Endothelial cell of umbilical vein (primary cell): ENCODE results near the gene CEP19. TPM values are rescaled to one million over a fixed set of nuclear protein-coding genes. Genes with fewer than 3 reads are reported as not detected.

ENCODE experiments used
- BruUV-seq: library from RNA; stranded (reverse); fragments of 400-500 nt; replicated peaks from 2 replicates; lab custom pipeline; 2021; lab: Mats Ljungman, UMichigan
- CTCF ChIA-PET: fragments of 300-600, 350-600 bp; sonication (Branson Sonifier 250); formaldehyde crosslinking; loops from one replicate; lab custom pipeline; 2021; ENCODE audit warnings: antibody characterized with exemption, inconsistent platforms; lab: Charles Lee
- POLR2A ChIA-PET: fragments of 300-600, 350-600 bp; sonication (Branson Sonifier 250); formaldehyde crosslinking; loops from one replicate; lab custom pipeline; 2021; ENCODE audit warnings: antibody characterized with exemption, inconsistent platforms; lab: Charles Lee
- DNase-seq: peaks from one replicate; pipeline ENCODE4 v3.0.0-alpha.2; 2011; ENCODE audit warnings: low read depth, low spot score
- FAIRE-seq: peaks from 2 replicates; lab custom pipeline; 2011; peaks lifted over from hg19 to GRCh38; lab: Jason Lieb, UNC
- H2AFZ ChIP-seq: 2 replicates; pipeline ENCODE4 v1.6.0; 2012; ENCODE audit warnings: low read depth, low read length, control low read depth, inconsistent platforms
- H3K27ac ChIP-seq: 2 replicates; pipeline ENCODE4 v1.5.1; 2011; ENCODE audit warnings: low read depth, mild to moderate bottlenecking, control low read depth, low read length, moderate library complexity; ENCODE audit not compliant: insufficient read depth
- H3K27me3 ChIP-seq, 2 experiments: 2 replicates each; pipeline versions ENCODE4 v1.6.0 to v1.6.1; 2011; ENCODE audit warnings: low read length in 2 of 2, mixed read lengths in 1 of 2; ENCODE audit not compliant: control insufficient read depth in 2 of 2, insufficient read depth in 2 of 2
- H3K36me3 ChIP-seq, 2 experiments: 2 replicates in 1 of 2; 3 replicates in 1 of 2; pipeline ENCODE4 v1.5.1; 2011; ENCODE audit warnings: low read length in 2 of 2, mild to moderate bottlenecking in 1 of 2, moderate library complexity in 1 of 2; ENCODE audit not compliant: control insufficient read depth in 2 of 2, insufficient read depth in 2 of 2; ENCODE audit errors: extremely low read depth in 1 of 2
- H3K4me1 ChIP-seq: 3 replicates; pipeline ENCODE4 v1.5.1; 2011; ENCODE audit warnings: mild to moderate bottlenecking, low read length; ENCODE audit not compliant: control insufficient read depth, insufficient read depth; ENCODE audit errors: extremely low read depth
- H3K4me2 ChIP-seq: 2 replicates; pipeline ENCODE4 v1.6.1; 2011; ENCODE audit warnings: low read length, control low read depth, mixed read lengths; ENCODE audit not compliant: insufficient read depth
- H3K4me3 ChIP-seq, 3 experiments: fragments of 200-600 bp in 1 of 3; sonication (generic), shearing (Covaris generic) in 1 of 3; replicated peaks in 1 of 3; 2 replicates each; pipeline ENCODE4 v1.5.1; 2011 to 2016; ENCODE audit warnings: control low read depth in 3 of 3, low read length in 3 of 3, mild to moderate bottlenecking in 2 of 3, inconsistent platforms in 1 of 3, low read depth in 1 of 3, moderate library complexity in 1 of 3; ENCODE audit not compliant: insufficient read depth in 1 of 3
- H3K79me2 ChIP-seq: 2 replicates; pipeline ENCODE4 v1.6.0; 2012; ENCODE audit warnings: low read length, inconsistent platforms; ENCODE audit not compliant: control insufficient read depth, insufficient read depth
- H3K9ac ChIP-seq: replicated peaks from 2 replicates; pipeline ENCODE3; 2011; ENCODE audit warnings: low read length, control low read depth; ENCODE audit not compliant: insufficient read depth; ENCODE audit errors: extremely low read depth
- H3K9me1 ChIP-seq: replicated peaks from 3 replicates; pipeline ENCODE4 v1.6.0; 2011; ENCODE audit warnings: mild to moderate bottlenecking, low read length; ENCODE audit not compliant: control insufficient read depth, insufficient read depth; ENCODE audit errors: extremely low read depth
- H3K9me3 ChIP-seq: replicated peaks from 2 replicates; pipeline ENCODE4 v1.5.1; 2012; ENCODE audit warnings: low read length, inconsistent platforms; ENCODE audit not compliant: control insufficient read depth, insufficient read depth
- H4K20me1 ChIP-seq: replicated peaks from 2 replicates; pipeline ENCODE3; 2011; ENCODE audit warnings: mild to moderate bottlenecking, low read length; ENCODE audit not compliant: control insufficient read depth, insufficient read depth; ENCODE audit errors: extremely low read depth
- CTCF ChIP-seq, 2 donors: IDR thresholded peaks; 1 replicate in 1 of 2; 2 replicates in 1 of 2; pipeline ENCODE4 v1.5.1; 2011; ENCODE audit warnings: low read length in 2 of 2, mild to moderate bottlenecking in 2 of 2, moderate library complexity in 2 of 2, control low read depth in 1 of 2, inconsistent platforms in 1 of 2, low read depth in 1 of 2; ENCODE audit not compliant: insufficient read depth in 1 of 2; ENCODE audit errors: extremely low read depth in 1 of 2
- EZH2 ChIP-seq: IDR thresholded peaks from 2 replicates; pipeline ENCODE4 v1.6.1; 2012; ENCODE audit warnings: borderline replicate concordance, low read depth, mild to moderate bottlenecking, moderate library complexity, low read length, inconsistent platforms; ENCODE audit not compliant: severe bottlenecking
- FOS ChIP-seq: IDR thresholded peaks from 2 replicates; pipeline ENCODE4 v1.6.1; 2011; ENCODE audit warnings: mild to moderate bottlenecking, low read length, moderate library complexity, borderline replicate concordance; ENCODE audit not compliant: insufficient read depth
- GATA2 ChIP-seq: IDR thresholded peaks from 2 replicates; pipeline ENCODE4 v1.7.0; 2011; ENCODE audit warnings: low read depth, mild to moderate bottlenecking, moderate library complexity, mixed read lengths, low read length; ENCODE audit not compliant: insufficient read length, insufficient read depth
- JUN ChIP-seq: IDR thresholded peaks from 2 replicates; pipeline ENCODE4 v1.6.1; 2011; ENCODE audit warnings: borderline replicate concordance, low read depth; ENCODE audit not compliant: insufficient read length, insufficient read depth
- MAX ChIP-seq: IDR thresholded peaks from 2 replicates; pipeline ENCODE4 v1.6.1; 2011; ENCODE audit not compliant: insufficient read depth, insufficient read length
- MYC ChIP-seq: IDR thresholded peaks from one replicate; pipeline ENCODE4 v1.6.1; 2011; ENCODE audit warnings: mild to moderate bottlenecking, low read depth, low read length
- POLR2A ChIP-seq: IDR thresholded peaks from 2 replicates; pipeline ENCODE4 v1.6.1; 2012; ENCODE audit warnings: low read depth, mild to moderate bottlenecking, control low read depth, low read length
- POLR2AphosphoS5 ChIP-seq: IDR thresholded peaks from 2 replicates; pipeline ENCODE4 v1.6.1; 2012; ENCODE audit warnings: low read depth, mild to moderate bottlenecking, control low read depth, low read length, moderate library complexity; ENCODE audit not compliant: insufficient read depth
- dilution Hi-C: fragments of 300-500 bp; cut with MboI; formaldehyde crosslinking; loops from one replicate; pipeline ENCODE4 v1.15.0; 2019; ENCODE audit warnings: low sequenced_read_pairs; ENCODE audit not compliant: extremely low pct_ligation_motif_present
- intact Hi-C: fragments of 100-400 bp; cut with micrococcal nuclease; formaldehyde crosslinking; loops from one replicate; pipeline ENCODE4 v1.10.0; 2022
- polyA plus RNA-seq, 4 experiments: library from polyadenylated mRNA; depleted of rRNA in 3 of 4; stranded (reverse) in 3 of 4; unstranded in 1 of 4; fragments of >200 nt; gene quantifications; 2 replicates each; pipeline versions ENCODE4 v1.2.1 to v1.2.3, GENCODE V29; 2011 to 2012; ENCODE audit warnings: missing spikeins in 1 of 4
- total RNA-seq: library from RNA; stranded (reverse); gene quantifications from 2 replicates; pipeline ENCODE4 v1.2.3, GENCODE V29; 2021

Gene CEP19
- total and polyA plus RNA-seq, 2 donors (not counting 3 experiments of a cell fraction or from before 2014, with no cell fraction given) = 0.87 to 1.6 TPM

- no peak overlapping the region for H3K27ac ChIP-seq
- DNase-seq (no peak), FAIRE-seq (no peak)
- no peak overlapping the region for H3K4me2 ChIP-seq
- no peaks in the 10 kb centered on the region for H3K27me3 ChIP-seq
- peaks cover 84% of the 10 kb centered on the region for H3K79me2 ChIP-seq
- no peak overlapping the region for H3K9ac ChIP-seq
- no peaks in the 10 kb centered on the region for H3K9me3 ChIP-seq
- H3K4me3 ChIP-seq = no peak overlapping the region
- dilution Hi-C loops (no loop called here), intact Hi-C loops (no loop called here)
- ChIA-PET POLR2A (no interaction called here), CTCF (interaction anchor here (0.5 kb wide), 1 partner anchor 65 kb away, joined by 3 read pairs; no protein-coding TSS in a partner anchor)
- H3K36me3 ChIP-seq = peaks cover 2% of the 10 kb centered on the region in 2 experiments
- H3K4me1 ChIP-seq = peaks cover 6% of the 10 kb centered on the region
- no peaks in the 10 kb centered on the region for H3K9me1 ChIP-seq
- TF ChIP-seq POLR2A = no peak
- no peak for TF ChIP-seq GATA2
- TF ChIP-seq POLR2AphosphoS5 = no peak
- no peak for TF ChIP-seq EZH2
- TF ChIP-seq JUN = no peak
- no peak for TF ChIP-seq MYC
- TF ChIP-seq MAX = no peak
- TF ChIP-seq CTCF (IDR thresholded peaks at IDR 0.05; ENCODE audit: extremely low read depth in 1 of 2, insufficient read depth in 1 of 2, low read depth in 1 of 2, low read length in 2 of 2) = no peak
- TF ChIP-seq FOS = no peak
- no TSS peak for BruUV-seq
- H2AFZ ChIP-seq = no peak overlapping the region
- peaks cover 7% of the 10 kb centered on the region for H4K20me1 ChIP-seq
Observed at GRCh38 chr3:196753201-196753600, 41.2 kb upstream of the CEP19 start.
